SK-N-MC (cell line): ENCODE measurements around the gene TIMM10.

Experiments
- DNase-seq: peaks from one replicate; pipeline ENCODE4 v3.0.0-alpha.2; 2011; ENCODE audit warnings: low read depth, low spot score
- H3K27ac ChIP-seq: fragments of 200-600 bp; sonication (generic); 2 replicates; pipeline ENCODE4 v1.5.1; 2016; ENCODE audit warnings: mixed run types
- H3K36me3 ChIP-seq: fragments of 200-600 bp; sonication (generic); 2 replicates; pipeline ENCODE4 v1.6.1; 2017; ENCODE audit warnings: antibody characterized with exemption, low read length, mixed read lengths; ENCODE audit not compliant: insufficient read depth
- H3K4me3 ChIP-seq: fragments of 200-600 bp; sonication (generic); 2 replicates; pipeline ENCODE4 v1.5.1; 2016
- H3K9ac ChIP-seq: fragments of 200-600 bp; sonication (generic); 2 replicates; pipeline ENCODE4 v1.8.0; 2017; ENCODE audit warnings: mixed run types, mixed read lengths; ENCODE audit not compliant: insufficient read length
- H3K9me3 ChIP-seq: fragments of 200-600 bp; sonication (generic); 2 replicates; pipeline ENCODE4 v1.6.1; 2017; ENCODE audit warnings: low read depth, mild to moderate bottlenecking, antibody characterized with exemption, low read length, moderate library complexity, mixed read lengths
- EZH2 ChIP-seq: fragments of 200-600 bp; sonication (generic); IDR thresholded peaks from one replicate; pipeline ENCODE4 v1.6.1; 2017; ENCODE audit warnings: antibody characterized with exemption
- FOXP2 ChIP-seq: optimal IDR thresholded peaks from 2 replicates; pipeline ENCODE3; 2011; ENCODE audit warnings: mild to moderate bottlenecking, moderate library complexity; ENCODE audit not compliant: insufficient read depth; ENCODE audit errors: extremely low read length, control extremely low read depth
- POLR2AphosphoS5 ChIP-seq: IDR thresholded peaks from 2 replicates; pipeline ENCODE4 v1.6.1; 2012; ENCODE audit warnings: mild to moderate bottlenecking, low read depth, low read length, borderline replicate concordance

The TIMM10 gene

GRCh38 chr11:57560146-57560545, 29.6 kb upstream of the TIMM10 start:
- Histone ChIP-seq H3K36me3 (no peaks in the 10 kb centered on the region), H3K9me3 (no peaks in the 10 kb centered on the region), H3K9ac (no peak overlapping the region), H3K27ac (no peak overlapping the region), H3K4me3 (no peak overlapping the region)
- no peak for TF ChIP-seq POLR2AphosphoS5
- DNase-seq: no peak

- Histone ChIP-seq H3K9me3 (no peaks in the 10 kb centered on the region), H3K27ac (no peak overlapping the region), H3K4me3 (no peak overlapping the region), H3K36me3 (no peaks in the 10 kb centered on the region), H3K9ac (no peak overlapping the region)
- DNase-seq: no peak
- TF ChIP-seq EZH2 (no peak), POLR2AphosphoS5 (no peak), FOXP2 (no peak)
Measured at GRCh38 chr11:57556041-57556440, 25.5 kb upstream of the TIMM10 start.

- H3K27ac ChIP-seq: no peak overlapping the region
- TF ChIP-seq POLR2AphosphoS5 (no peak), EZH2 (no peak)
- no peak overlapping the region for H3K9ac ChIP-seq
- H3K36me3 ChIP-seq: no peaks in the 10 kb centered on the region
- DNase-seq: no peak
- H3K4me3 ChIP-seq: no peak overlapping the region
- H3K9me3 ChIP-seq: no peaks in the 10 kb centered on the region
Measured at GRCh38 chr11:57555393-57555792, 24.8 kb upstream of the TIMM10 start.

DNA sequence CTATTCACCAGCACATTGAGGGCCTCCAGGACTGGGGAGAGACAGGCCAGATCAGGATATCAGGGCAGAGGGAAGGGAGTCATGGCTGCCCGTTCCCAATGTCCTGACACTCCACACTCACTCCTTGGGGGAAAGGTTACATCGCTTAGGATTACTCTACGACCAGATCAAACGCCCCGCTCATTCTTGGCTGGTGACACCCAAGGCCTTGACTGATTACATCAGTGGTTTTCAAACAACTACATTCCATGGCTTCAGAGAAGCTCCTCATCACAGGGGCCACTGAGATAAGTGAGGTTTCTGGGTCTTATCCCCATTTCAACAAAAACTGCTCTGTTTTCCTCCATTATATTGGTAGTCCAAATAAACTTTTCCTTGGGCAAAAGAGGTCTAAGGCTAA, 21.9 kb upstream of the TIMM10 start:
- no peak for DNase-seq
- H3K9ac ChIP-seq: no peak overlapping the region
- H3K36me3 ChIP-seq: no peaks in the 10 kb centered on the region
- TF ChIP-seq EZH2: no peak
- TF ChIP-seq FOXP2: no peak
- TF ChIP-seq POLR2AphosphoS5: no peak
- H3K4me3 ChIP-seq: no peak overlapping the region
- no peaks in the 10 kb centered on the region for H3K9me3 ChIP-seq
- H3K27ac ChIP-seq: no peak overlapping the region

DNA sequence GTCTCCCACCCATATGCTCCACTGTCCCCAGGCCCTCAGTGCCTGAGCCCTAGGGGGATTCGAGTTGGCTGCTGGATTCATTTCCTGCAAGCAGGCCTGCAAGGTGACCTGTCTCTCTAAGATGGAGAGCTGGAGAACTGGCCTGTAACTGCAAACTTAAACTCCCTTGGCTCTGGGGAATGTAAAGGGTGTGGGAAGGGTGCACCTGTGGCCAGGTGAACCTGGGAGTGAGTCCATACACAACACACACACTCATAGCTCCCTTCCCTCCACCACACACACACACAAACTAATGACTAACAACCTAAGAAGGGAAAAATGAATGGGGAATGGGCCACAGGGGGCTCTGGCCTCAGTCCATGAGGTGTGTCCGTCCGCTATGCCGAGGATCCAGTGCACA, 21.4 kb upstream of the TIMM10 start:
- no peak for TF ChIP-seq EZH2
- TF ChIP-seq POLR2AphosphoS5: no peak
- no peak for TF ChIP-seq FOXP2
- H3K36me3 ChIP-seq: no peaks in the 10 kb centered on the region
- H3K4me3 ChIP-seq: no peak overlapping the region
- no peak overlapping the region for H3K27ac ChIP-seq
- H3K9me3 ChIP-seq: no peaks in the 10 kb centered on the region
- no peak for DNase-seq
- H3K9ac ChIP-seq: no peak overlapping the region

DNA sequence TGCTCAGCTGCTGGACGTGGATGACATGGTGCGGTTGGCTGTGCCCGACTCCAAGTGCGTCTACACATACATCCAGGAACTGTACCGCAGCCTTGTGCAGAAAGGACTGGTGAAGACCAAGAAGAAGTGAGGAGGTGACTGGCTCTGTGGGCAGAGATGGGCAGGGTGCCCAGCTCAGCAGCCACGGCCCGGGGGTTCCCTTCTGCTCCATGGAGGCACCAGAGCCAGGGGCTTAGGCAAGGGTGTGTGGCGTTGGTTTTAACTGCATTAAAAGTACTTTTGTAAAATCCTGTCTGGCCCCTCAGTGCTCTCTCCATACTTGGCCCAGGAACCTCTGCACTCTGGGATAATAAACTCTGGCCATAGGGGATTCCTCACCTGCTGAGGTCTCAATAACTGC, 19.4 kb upstream of the TIMM10 start:
- H3K9me3 ChIP-seq: no peaks in the 10 kb centered on the region
- no peak overlapping the region for H3K4me3 ChIP-seq
- no peak for TF ChIP-seq POLR2AphosphoS5
- DNase-seq: no peak
- no peak overlapping the region for H3K27ac ChIP-seq
- H3K9ac ChIP-seq: no peak overlapping the region
- H3K36me3 ChIP-seq: no peaks in the 10 kb centered on the region

- no peak overlapping the region for H3K9ac ChIP-seq
- no peak overlapping the region for H3K27ac ChIP-seq
- no peak for TF ChIP-seq FOXP2
- TF ChIP-seq EZH2: no peak
- TF ChIP-seq POLR2AphosphoS5: no peak
- H3K36me3 ChIP-seq: no peaks in the 10 kb centered on the region
- no peak overlapping the region for H3K4me3 ChIP-seq
- no peaks in the 10 kb centered on the region for H3K9me3 ChIP-seq
- no peak for DNase-seq
Measured at GRCh38 chr11:57547854-57548377, 17.4 kb upstream of the TIMM10 start.

DNA sequence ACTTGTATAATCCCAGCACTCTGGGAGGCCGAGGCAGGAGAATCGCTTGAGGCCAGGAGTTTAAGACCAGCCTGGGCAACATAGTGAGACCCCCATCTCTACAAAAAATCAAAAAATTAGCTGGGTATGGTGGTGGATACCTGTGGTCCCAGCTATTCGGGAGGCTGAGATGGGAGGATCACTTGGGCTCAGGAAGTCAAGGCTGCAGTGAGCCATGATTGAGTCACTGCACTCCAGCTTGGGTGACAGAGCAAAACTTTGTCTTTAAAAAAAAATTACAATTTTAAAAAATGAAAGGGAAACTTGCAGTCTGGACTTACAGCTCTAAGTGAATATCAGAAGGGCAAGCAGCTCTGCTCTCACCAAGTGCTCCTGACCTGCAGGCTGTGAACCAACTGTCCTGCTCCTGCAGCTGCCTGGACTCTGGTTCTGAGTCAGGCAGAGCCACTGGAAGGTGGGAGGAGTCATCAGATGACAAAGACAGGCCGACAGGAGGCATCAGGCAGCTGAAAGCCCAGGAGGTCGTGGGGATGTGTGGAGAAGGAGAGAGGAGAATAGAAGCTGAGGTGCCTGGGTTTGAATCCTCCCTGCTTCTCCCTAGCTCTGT, 16.4 kb upstream of the TIMM10 start:
- no peak for TF ChIP-seq POLR2AphosphoS5
- TF ChIP-seq EZH2: no peak
- no peak for TF ChIP-seq FOXP2
- no peak overlapping the region for H3K27ac ChIP-seq
- H3K9me3 ChIP-seq: no peaks in the 10 kb centered on the region
- no peak for DNase-seq
- H3K36me3 ChIP-seq: no peaks in the 10 kb centered on the region
- H3K9ac ChIP-seq: no peak overlapping the region
- H3K4me3 ChIP-seq: no peak overlapping the region

DNA sequence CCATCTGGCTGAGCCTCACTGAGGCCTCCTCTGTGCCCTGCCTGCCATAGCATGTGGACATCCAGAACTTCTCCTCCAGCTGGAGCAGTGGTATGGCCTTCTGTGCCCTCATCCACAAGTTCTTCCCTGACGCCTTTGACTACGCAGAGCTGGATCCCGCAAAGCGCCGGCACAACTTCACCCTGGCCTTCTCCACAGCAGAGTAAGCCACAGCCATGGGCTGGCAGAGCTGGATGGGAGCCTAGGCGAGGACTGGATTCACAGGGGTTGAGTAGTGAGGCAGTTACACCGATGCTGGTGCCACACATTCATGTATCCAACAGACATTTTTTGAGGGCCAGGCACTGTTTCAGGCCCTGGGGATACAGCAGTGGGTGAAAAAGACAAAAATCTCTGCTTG, 15.9 kb upstream of the TIMM10 start:
- no peak for DNase-seq
- Histone ChIP-seq H3K36me3 (no peaks in the 10 kb centered on the region), H3K9ac (no peak overlapping the region), H3K4me3 (no peak overlapping the region), H3K27ac (no peak overlapping the region), H3K9me3 (no peaks in the 10 kb centered on the region)
- no peak for TF ChIP-seq POLR2AphosphoS5
- no peak for TF ChIP-seq FOXP2
- no peak for TF ChIP-seq EZH2
